ENCODE results near the gene YPEL3.

- TF ChIP-seq POLR2A (IDR thresholded peaks at IDR 0.05; ENCODE audit: low read depth, low read length) (no peak), CTCF (IDR thresholded peaks at IDR 0.05; ENCODE audit: extremely low read depth in 1 of 2, insufficient read depth in 1 of 2, low read depth in 1 of 2, low read length in 2 of 2) (no peak), POLR2AphosphoS5 (IDR thresholded peaks at IDR 0.05; ENCODE audit: insufficient read depth, low read depth, low read length) (no peak), EZH2 (IDR thresholded peaks at IDR 0.05; ENCODE audit: borderline replicate concordance, low read depth, low read length, severe bottlenecking) (no peak), MYC (IDR thresholded peaks at IDR 0.05; ENCODE audit: low read depth, low read length) (no peak), JUN (IDR thresholded peaks at IDR 0.05; ENCODE audit: borderline replicate concordance, insufficient read depth, insufficient read length, low read depth) (no peak), MAX (IDR thresholded peaks at IDR 0.05; ENCODE audit: insufficient read depth, insufficient read length) (no peak), GATA2 (IDR thresholded peaks at IDR 0.05; ENCODE audit: insufficient read depth, insufficient read length, low read depth, low read length) (no peak)
Observed at GRCh38 chr16:30114411-30114810, 18.4 kb upstream of the YPEL3 start.

Measured in endothelial cell of umbilical vein (primary cell).